ENCODE measurements around the gene COPB2.
"Not testable (repeated sequence)": the region's sequence is repeated elsewhere in the genome, so short reads cannot be mapped to it uniquely, and the experiment has no call there.

Gene COPB2

GRCh38 chr3:139377378-139377777 lies 12.1 kb downstream of the COPB2 start:
- no peak for DNase-seq

GRCh38 chr3:139374099-139374498 lies 15.3 kb downstream of the COPB2 start:
- no peak for DNase-seq

GRCh38 chr3:139364549-139364948 lies 24.9 kb downstream of the COPB2 start:
- DNase-seq = no peak

GRCh38 chr3:139361276-139361675 lies 28.2 kb downstream of the COPB2 start:
- no peak for DNase-seq

DNA sequence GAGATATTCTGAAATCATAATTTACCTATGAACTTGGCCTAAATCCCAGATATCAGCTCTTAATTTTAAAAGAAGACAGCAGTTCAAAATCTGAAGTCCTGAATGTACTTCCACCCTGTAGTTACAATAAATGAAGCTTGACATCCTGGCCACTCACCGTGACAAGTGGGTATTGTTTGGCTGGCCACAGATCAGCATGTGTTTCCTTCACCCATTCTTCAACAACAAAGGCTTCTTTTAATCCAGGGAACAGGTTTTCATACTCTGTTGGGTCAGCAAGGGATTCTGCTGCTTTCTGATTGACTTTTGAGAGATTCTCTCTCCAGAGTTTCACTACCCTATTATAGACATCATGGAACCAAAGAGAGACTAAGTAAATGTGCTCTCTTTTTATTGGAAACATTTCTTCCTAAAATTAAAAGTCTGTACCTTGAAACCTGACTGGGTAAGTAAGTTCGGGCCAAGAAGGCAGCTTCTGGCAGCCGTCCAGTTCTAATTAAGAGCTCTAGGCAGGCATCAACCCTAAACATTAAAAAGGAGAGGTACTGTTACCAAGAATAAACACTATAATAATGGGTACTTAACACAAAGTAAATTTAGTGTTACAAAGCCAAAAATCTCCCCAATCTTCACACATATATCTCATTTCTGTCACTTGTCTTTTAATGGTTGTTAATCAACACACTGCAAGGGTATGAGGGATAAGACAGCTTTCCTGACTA lies 30.4 kb downstream of the COPB2 start:
- DNase-seq = no peak

DNA sequence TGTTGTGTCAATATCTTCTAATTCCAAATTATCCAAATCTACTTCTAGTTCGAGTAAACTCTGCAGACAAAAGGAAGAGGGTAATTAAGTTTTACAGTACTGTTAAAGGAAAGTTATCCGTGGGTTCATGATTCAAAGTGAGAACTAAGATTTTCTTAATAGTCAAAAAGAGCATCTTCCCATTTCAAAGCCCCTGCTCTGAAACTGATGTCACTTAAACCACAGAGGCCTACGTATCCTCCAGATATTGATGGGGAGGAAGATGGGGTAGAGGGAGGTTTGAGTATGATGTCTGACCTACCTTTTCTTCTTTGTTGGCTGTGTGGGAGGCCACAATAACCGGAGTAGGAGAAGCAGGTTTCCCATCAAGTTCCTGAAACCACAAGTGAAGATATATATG lies 31.5 kb downstream of the COPB2 start:
- no peak for DNase-seq

DNA sequence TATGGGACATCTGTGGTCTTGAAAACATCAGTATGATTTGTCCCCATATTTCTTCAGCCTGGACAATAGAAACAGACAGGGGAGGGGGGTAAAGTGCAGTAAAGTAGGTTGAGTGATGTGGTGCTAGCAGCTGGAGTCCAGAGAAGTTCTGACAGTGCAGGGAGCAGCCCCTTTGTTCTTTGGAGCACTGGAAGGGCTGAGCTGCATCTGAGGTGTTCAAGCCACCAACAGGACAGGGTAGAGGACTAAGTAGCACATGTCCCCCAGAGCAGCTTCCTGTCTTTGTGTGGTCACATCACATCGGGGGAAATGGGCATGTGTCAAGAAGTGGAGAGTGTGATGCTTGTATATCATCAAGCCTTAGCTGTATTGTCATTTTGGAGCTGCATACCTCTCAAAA lies 33.6 kb downstream of the COPB2 start:
- no peak for DNase-seq

GRCh38 chr3:139355476-139355875 lies 34.0 kb downstream of the COPB2 start:
- DNase-seq = no peak

DNA sequence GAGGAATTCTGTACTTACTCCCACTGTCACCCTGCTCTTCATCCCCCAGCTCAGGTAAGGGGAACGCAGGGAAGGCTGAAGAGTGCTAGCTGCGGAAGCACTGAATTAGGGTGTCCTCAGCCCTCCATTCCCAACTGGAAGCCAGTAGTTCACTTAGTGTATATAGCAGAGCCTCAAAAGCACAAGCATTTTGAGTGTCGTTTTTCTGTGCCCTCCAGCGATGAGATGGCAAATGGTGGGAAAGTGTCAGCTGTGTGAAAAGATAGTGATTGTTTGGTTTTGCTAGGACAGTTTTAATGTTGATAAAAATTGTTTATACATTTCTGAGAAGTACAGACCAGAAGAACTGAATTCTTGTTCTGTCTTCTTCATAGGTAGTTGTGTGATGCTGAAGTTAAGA lies 34.8 kb downstream of the COPB2 start:
- no peak for DNase-seq

DNA sequence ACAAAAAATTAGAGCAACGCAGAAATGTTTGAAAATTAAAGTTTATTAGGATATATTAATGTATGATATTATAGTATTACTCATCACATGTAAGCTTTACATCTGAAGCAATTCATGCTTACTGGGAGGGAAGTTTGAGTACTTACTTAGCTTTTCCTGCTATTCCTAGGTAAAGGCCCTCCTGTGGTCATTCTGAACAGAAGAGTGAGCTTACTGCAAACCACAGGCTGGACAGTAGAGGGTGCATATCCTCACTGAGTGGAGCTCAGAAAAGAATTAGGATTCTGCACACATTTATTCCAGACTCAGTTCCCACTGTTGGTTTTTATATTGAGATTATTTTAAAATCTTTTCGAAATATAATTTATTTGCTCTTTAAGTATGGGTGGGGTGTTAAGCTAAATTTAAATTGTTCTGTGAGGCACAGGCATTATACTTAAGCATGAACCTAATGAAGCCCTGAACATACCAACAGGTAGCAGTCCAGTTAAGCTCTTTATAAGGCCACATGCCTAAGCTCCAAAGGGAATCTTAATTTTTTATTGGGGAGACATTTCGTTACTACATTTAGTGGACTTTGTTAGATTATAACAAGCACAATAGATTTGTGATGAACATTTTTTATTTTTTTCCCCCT lies 35.4 kb downstream of the COPB2 start:
- peak; percentile 37 for DNase-seq

- DNase-seq = no peak
Measured at GRCh38 chr3:139346771-139347170, 42.7 kb downstream of the COPB2 start.

DNA sequence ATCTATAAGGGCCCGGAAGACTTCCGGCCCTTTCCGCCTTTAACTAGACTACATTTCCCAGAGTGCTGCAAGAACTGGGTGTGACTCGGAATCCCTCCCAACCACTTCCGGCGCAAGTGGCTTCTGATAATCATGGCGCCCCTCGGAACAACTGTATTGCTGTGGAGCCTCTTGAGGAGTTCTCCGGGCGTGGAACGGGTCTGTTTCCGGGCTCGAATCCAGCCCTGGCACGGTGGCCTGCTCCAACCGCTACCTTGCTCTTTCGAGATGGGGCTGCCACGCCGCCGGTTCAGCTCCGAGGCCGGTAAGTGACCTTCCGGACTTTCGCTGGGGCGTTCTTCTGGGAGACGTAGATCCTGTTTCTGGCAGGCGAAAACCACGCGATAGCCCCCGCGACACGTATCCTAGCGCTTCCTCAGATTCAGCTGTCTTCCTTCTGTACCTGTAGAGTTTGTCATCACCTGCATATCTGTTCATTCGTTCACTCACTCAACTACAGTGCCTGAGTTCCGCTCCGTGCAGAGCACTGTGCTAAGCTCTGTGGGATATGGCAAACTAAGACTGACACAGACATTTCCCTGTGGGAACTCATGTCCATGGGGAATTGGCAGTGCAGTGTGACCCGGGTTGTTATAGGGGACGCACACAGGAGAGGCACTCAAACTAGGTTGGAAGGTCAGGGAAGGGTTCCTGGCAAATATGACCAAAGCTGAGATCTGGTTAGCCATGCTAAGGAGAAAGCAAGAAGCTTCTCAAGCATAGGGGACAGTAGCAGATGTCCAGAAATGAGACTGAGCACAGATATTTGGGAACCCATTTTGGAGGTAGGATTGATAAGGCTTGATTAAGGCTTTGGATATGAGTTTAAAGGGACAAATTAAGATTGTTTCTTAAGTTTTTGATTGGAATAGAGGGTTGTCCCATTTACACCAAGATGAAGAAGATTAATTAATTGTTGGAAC lies 45.3 kb downstream of the COPB2 start, which contains the start of gene MRPS22:
Gene MRPS22, plus strand, starts transcription at position 126 of the 962 bp plus-strand sequence. Its CDS starts 7 bp downstream, at position 133.
- DNase-seq = peak; percentile 90

GRCh38 chr3:139342054-139342453 lies 47.4 kb downstream of the COPB2 start:
- no peak for DNase-seq

GRCh38 chr3:139340784-139341183 lies 48.7 kb downstream of the COPB2 start:
- no peak for DNase-seq

- no peak for DNase-seq
Measured at GRCh38 chr3:139339219-139339906, 50.1 kb downstream of the COPB2 start.

- no peak for DNase-seq
Measured at GRCh38 chr3:139338405-139338804, 51.0 kb downstream of the COPB2 start.

DNA sequence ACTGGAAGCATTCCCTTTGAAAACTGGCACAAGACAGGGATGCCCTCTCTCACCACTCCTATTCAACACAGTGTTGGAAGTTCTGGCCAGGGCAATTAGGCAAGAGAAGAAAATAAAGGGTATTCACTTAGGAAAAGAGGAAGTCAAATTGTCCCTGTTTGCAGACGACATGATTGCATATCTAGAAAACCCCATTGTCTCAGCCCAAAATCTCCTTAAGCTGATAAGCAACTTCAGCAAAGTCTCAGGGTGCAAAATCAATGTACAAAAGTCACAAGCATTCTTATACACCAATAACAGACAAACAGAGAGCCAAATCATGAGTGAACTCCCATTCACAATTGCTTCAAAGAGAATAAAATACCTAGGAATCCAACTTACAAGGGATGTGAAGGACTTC lies 54.8 kb downstream of the COPB2 start:
- not testable (repeated sequence) for DNase-seq

- DNase-seq = no peak
Measured at GRCh38 chr3:139332092-139332491, 57.4 kb downstream of the COPB2 start.

GRCh38 chr3:139329364-139329850 lies 60.0 kb downstream of the COPB2 start:
- peak; percentile 80 for DNase-seq

DNA sequence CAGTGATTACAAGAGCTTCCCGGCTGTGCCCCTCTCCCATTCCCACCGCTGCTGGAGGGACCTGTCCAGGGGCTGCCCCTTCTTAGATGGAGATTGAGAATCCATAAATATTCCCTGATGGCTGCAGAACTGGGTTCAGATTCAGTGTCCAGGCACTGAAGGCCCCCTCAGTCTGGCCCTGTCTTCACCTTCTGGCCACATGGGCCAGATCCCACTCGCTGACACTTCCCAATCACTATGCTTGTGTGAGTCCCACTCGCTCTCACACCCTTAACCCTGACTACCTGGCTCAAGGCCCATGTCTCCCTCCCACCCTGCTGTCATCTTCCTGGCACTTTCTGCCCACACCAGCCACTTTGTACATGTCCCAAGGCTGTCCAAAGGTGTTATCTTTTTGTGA lies 61.1 kb downstream of the COPB2 start:
- no peak for DNase-seq

- no peak for DNase-seq
Measured at GRCh38 chr3:139327861-139328260, 61.6 kb downstream of the COPB2 start.

DNA sequence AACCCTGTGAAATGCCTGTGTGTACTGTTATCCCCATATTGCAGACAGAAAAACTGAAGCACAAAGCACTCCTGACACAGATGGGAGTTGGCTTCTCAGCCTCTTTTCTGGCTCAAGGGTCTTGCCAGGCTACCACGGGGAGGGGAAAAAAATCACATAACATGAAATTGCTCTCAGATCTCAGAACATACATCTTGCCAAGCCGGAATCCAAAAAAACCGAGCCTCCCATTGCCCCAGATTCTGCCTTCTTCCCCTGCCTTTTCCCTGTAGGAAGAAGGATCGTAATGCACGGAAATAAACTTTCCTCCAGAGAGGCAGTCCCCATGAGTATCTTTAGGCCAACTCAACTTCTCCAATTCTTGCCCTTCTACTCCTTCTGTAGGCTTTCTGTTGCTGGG lies 62.2 kb downstream of the COPB2 start:
- no peak for DNase-seq

DNA sequence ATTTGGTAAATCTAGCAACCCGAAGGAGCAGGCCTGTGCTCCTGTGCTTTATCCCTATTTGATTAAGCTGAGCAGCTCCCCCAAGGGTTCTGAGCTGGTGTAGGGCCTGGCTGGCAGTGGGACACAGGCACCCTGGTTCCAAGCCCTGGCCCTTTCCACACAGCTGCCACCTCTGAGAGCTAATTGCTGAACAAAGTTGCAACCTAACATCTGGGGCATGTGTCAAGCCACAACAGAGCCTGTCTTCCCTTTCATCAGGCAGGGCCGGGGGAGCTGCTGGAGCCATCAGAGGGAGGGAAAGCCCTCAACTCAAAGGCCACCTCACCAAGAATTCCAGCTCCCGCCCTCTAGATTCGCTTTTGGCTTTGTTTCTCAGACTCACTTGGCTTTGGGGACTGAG lies 62.7 kb downstream of the COPB2 start:
- no peak for DNase-seq
